Measurements from ENCODE around the gene FGG.
"Not testable (repeated sequence)": the region's sequence is repeated elsewhere in the genome, so short reads cannot be mapped to it uniquely, and the experiment has no call there.

FGG gene

GRCh38 chr4:154609532-154609931, 2.9 kb downstream of the FGG start:
- DNase-seq = no peak

DNA sequence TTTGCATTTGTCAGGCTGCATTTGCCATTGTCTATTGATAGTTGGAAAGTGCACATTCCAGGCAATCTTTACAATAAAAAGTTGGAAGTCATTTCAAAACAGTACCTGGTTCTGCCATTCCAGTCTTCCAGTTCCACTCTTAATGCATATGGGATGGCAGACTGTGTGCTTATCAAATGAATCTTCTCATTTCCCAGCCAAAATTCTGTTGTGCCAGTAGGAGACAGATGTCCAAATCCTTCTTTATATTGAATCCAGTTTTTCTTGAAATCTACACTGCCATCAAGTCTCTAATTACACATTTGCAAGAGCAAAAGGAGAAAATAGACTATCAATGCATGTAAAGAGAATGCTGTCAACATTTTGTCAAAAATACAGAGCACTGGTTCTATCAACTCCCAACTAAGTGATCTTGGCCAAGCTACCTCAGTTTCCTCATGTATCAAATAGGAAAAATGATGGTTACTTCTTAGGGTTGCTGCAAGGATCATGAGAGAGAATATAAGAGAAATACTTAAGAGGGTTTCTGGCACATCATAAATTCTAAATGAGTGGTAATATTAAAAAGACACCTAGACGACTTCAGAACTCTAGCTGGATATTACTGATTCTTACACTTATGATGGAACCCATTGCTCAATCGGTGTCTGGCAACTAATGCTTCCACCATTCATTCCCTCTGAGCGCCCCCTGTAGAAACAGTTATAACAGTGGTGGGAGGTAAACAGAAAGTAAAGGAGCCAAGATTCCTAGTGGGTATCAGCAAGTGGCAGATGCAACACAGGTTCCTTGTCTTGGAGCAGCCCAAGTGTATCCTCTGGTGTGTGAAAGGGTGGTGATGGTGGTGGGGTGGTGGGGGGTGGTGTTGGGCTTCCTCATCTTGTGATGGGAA, 3.8 kb downstream of the FGG start:
- DNase-seq = no peak

GRCh38 chr4:154606728-154607723, 5.4 kb downstream of the FGG start:
- no peak for DNase-seq

DNA sequence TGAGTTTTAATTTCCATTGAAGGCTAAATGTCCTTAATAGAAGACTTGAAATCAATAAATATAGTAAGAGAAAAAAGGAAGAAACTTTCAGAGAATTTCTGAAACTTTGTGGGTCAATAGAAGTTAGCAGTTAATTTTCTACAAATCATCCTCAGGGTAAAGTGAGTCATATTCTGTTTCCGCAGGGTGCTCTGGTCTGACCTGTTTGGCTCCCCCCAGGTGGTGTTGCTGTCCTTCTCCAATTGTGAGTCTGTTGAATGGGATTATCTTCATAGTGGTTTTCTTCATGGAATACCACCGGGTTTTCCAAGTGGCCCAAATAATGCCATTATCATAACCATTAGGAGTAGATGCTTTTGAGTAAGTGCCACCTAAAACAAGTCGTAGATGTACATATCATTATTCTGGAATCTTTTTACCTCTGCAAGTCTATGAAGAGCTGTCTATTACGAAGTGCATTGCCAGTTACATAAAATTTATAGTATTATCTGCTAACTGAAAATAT, 7.7 kb downstream of the FGG start:
- no peak for DNase-seq

GRCh38 chr4:154603033-154603943, 9.2 kb downstream of the FGG start:
- DNase-seq = no peak

GRCh38 chr4:154602404-154603020, 9.9 kb downstream of the FGG start:
- DNase-seq = no peak

DNA sequence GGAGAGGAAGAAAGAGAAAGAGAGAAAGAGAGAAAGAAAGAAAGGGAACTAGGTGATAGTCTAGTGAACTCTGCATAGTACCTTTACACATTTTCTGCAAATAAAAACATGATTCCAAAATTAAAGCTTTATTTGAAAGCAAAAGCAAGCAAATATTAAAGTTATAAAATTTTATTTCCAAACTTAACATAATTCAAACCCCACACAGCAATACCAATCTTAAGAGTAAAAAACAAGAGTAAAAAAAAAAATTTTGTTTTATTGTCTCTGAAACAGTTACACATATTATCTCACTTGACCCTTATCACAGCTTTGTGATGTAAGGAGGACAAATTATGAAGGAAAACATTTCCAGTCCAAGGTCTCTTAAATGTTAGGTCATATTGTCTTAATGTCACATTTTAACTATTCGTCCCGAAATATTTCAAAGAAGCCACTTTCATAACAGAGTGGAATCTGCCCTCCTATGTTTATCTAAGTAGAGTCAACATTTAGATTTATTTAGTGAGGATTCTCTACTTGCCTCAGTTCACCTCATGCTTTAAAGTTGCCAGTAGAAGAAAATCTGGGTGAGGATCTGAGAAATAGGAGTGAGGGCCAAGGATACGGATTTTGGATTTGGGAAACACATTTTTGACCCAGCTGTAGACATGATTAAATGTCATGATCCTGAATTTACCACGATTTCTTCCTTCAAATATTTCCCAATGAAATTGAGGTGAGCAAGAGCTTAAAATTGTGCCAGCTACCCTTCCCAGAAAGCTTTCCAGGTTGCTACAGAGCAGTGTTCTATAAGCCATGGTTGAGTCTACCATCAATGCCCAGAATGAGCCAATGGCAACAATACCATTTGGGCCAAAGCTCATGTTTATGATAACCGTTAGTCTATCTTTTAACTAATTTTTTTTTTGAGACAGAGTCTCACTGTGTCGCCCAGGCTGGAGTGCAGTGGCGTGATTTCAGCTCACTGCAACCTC, 14.4 kb downstream of the FGG start:
- DNase-seq = no peak

- DNase-seq = not testable (repeated sequence)
Measured at GRCh38 chr4:154597281-154597680, 15.2 kb downstream of the FGG start.

GRCh38 chr4:154595807-154596206, 16.6 kb downstream of the FGG start:
- DNase-seq = no peak

DNA sequence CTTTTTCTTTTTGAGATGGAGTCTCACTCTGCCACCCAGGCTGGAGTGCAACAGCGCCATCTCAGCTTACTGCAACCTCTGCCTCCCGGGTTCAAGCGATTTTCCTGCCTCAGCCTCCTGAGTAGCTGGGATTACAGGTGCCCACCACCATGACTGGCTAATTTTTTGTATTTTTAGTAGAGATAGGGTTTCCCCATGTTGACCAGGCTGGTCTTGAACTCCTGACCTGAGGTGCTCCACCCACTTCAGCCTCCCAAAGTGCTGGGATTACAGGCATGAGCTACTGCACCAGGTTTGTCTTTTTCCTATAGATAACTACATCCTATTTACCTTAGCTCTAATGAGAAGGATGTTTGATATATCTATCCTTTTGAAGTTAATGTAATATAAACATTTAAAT, 18.1 kb downstream of the FGG start:
- DNase-seq = not testable (repeated sequence)

DNA sequence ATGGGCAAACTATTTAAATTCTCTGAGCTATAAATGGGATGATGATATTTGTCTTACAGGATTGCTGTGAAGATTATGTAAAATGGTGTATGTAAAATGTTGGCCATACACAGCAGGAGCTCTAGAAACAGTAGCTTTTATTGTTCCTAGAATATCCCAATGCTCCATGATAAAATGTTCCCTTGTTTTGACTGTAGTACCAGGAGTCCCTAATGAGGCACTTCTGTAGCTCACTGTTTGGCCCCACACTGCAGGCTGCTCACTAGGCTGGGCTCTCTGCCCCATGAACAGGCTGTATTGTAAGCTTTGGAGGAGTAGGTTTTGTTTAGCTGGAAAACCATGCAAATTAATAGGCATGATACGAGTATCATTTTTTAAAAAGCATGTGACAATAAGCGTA, 18.6 kb downstream of the FGG start:
- no peak for DNase-seq

GRCh38 chr4:154591890-154592289, 20.6 kb downstream of the FGG start:
- no peak for DNase-seq

DNA sequence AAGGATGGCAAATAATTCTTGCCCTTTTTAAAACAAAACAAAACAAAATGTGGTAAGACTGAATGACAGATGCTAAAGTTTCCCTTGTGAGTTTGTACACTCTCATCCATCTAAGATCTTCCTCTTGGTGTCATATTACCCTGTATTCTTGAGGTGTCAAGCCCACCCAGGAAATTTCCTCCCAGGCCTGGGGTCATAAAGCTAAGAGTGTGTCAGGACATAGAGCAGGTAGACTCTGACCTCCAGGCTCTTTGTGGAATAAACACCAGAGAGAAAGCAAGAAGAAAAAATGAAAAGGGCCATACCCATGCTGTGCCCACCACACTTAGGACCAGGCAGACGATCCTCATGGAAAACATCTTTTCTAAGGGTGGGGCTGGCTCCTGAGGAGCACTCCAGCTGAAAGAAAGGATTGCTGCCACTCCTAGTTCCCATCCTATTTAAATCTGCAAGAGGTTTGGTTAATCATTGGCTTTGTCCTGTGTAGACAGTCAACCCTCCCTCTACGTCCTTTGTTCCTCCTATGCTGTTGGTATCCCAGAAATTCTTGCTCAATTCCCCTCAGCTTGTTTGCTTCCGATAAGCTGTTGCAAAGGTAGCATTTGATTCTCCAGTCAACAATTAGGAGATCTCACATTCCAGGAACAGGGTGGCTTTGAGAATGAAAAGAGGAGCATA, 22.0 kb downstream of the FGG start, which contains the start of gene FGA:
Gene FGA, minus strand, starts transcription at position 414 of the 678 bp plus-strand sequence. Its CDS starts 55 bp downstream, at position 359.
- no peak for DNase-seq

DNA sequence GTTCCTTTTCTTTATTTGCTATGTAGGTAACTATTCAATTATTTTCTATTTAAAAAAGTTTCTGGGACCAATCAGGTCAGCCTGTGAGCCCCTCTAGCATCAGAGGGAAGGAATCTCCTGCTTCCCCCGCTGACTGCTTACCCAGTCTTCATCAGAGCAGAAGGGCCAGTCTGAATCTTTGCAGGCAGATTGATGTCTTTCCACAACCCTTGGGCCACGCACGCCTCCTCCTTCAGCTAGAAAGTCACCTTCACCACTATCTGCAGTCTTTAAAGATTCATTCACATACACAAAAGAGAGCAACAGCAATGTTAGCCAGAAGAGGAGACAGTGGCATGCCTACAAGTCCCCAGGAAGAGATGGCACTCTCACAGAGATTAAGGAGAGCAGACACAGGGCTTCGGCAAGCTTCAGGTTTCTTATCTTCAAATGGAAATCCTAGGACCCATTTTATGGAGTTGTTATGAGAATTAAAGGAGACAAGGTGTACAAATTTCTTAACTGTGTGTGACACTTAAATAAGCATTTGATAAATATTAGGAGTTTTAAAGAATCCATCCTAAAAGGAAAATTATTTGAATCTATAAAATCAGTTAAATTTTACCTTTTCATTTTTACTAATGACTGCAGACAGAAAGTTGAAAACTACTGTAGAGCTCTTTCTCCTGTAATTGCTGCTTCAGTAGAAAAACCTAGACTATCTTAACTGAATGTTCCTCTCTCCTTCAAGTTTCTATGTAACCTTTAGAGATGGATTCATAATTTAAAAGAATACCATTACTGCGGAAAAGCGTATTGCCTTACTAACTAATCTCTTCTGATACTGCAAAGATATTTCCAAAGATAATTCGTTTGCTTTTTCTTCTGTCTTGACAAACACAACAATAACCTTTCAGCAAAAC, 22.9 kb downstream of the FGG start:
- DNase-seq = no peak

DNA sequence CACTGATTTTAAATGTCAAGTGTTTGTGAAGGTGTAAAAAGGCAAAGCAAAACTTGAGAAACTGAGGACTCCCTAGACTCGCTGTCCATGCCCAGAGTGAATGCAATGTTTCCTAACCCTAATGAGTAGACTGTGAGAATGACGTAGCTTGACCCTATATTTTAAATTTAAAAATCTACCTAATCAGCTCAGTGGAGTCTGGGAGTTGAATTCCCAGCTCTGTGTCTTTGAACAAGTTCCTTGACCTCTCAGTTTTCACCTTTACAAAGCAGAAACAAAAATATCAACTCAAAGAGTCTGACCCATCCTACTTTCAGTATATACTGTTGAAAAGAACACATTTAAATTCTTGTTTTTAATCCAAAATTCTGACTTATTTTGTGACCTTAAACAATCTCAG, 24.3 kb downstream of the FGG start:
- no peak for DNase-seq

DNA sequence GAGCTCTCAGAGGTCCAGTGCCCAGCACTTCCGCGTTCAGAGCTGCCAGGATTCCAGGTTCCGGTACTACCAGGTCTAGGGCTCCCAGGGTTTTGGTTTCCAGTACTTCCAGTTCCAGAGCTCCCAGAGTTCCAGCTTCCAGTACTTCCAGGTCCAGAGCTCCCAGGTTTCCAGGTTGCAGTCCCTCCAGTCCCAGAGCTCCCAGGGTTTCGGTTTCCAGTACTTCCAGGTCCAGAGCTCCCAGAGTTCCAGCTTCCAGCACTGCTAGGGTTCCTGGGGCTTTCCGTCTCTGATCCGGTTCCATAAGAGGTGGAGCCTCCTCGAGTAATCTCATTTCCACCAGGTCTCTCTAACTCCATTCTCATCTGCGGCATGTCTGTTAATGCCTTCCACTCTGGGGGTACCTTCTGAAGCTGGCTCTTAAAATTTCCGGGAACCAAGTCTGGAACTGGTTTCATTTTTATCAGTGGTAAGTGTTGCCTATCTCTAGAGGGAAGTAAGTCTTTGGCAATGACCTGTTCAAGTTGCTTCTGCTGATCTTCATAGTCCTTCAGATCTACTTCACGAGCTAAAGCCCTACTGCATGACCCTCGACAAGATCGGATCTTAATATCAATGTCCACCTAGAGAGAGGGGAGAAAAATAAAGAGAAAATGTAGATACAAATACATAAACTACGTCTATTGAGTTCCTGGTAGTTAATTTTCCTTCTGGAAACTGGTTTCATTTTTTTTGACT, 26.0 kb downstream of the FGG start:
- DNase-seq = no peak

DNA sequence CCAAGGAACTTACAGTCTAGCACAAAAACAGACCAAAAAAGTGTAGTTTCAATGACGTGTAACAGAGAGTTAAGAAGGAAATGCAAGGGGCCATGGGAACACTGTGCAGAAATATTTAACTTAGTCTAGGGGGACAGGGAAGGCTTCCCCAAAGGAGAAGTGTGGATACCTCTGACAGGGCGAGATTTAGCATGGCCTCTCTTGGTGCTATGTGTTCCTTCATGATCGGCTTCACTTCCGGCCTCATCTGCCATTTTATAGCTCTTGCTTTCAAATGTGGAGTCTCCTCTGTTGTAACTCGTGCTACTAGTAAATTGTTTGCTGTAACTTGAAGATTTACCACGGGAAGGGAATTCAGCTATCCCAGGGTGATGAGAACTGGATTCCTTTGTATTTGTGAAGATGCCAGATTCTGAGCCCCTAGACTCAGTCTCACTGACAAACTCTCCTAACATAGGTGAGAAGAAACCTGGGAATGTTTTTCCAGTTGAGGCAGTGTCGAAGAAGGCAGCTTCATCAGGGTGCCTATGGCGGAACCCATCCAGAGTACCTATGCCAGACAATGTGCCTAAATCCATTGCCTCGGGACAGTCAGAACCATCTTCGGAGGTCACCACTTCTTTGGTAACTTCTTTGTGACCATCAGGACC, 27.0 kb downstream of the FGG start:
- DNase-seq = no peak

Data from inflammatory macrophage treated with lipopolysaccharide for 1 hour (primary cell).